Activated T-cell treated with anti-CD3 and anti-CD28 coated beads, Interleukin-2, amount 50 U/mL, for 1 hour (primary cell): Measurements from ENCODE around the gene DRC1.
"Not testable (repeated sequence)": the region's sequence is repeated elsewhere in the genome, so short reads cannot be mapped to it uniquely, and the experiment has no call there.

Experiments
- DNase-seq: peaks from one replicate; pipeline ENCODE4 v3.0.0-alpha.2; 2020

The DRC1 gene

GRCh38 chr2:26401739-26402541, at the start of gene DRC1:
Gene DRC1 (plus strand): TSS chr2:26401920. CDS start chr2:26401990, 70 bp downstream.
- DNase-seq: no peak

- no peak for DNase-seq
Measured at GRCh38 chr2:26352892-26353291, 48.8 kb upstream of the DRC1 start.

- not testable (repeated sequence) for DNase-seq
Measured at GRCh38 chr2:26354469-26354868, 47.3 kb upstream of the DRC1 start.

GRCh38 chr2:26355038-26355995, 46.4 kb upstream of the DRC1 start:
- DNase-seq: no peak

- DNase-seq: no peak
Measured at GRCh38 chr2:26356111-26356510, 45.6 kb upstream of the DRC1 start.

GRCh38 chr2:26356771-26357170, 44.9 kb upstream of the DRC1 start:
- no peak for DNase-seq

- DNase-seq: no peak
Measured at GRCh38 chr2:26359886-26360473, 41.7 kb upstream of the DRC1 start.

- DNase-seq: no peak
Measured at GRCh38 chr2:26363323-26363722, 38.4 kb upstream of the DRC1 start.

- DNase-seq: no peak
Measured at GRCh38 chr2:26363958-26364357, 37.8 kb upstream of the DRC1 start.

GRCh38 chr2:26364669-26365068, 37.1 kb upstream of the DRC1 start:
- no peak for DNase-seq

GRCh38 chr2:26366957-26367356, 34.8 kb upstream of the DRC1 start:
- DNase-seq: no peak

GRCh38 chr2:26369664-26370063, 32.1 kb upstream of the DRC1 start:
- DNase-seq: not testable (repeated sequence)

GRCh38 chr2:26370909-26371308, 30.8 kb upstream of the DRC1 start:
- not testable (repeated sequence) for DNase-seq

GRCh38 chr2:26376799-26377198, 24.9 kb upstream of the DRC1 start:
- DNase-seq: no peak

- DNase-seq: no peak
Measured at GRCh38 chr2:26380281-26380680, 21.4 kb upstream of the DRC1 start.

GRCh38 chr2:26382564-26382963, 19.2 kb upstream of the DRC1 start:
- DNase-seq: no peak

- DNase-seq: no peak
Measured at GRCh38 chr2:26384183-26384582, 17.5 kb upstream of the DRC1 start.

GRCh38 chr2:26384597-26384996, 17.1 kb upstream of the DRC1 start:
- no peak for DNase-seq

- DNase-seq: no peak
Measured at GRCh38 chr2:26387189-26387588, 14.5 kb upstream of the DRC1 start.

GRCh38 chr2:26394694-26395093, 7.0 kb upstream of the DRC1 start:
- no peak for DNase-seq

- DNase-seq: no peak
Measured at GRCh38 chr2:26395394-26395793, 6.3 kb upstream of the DRC1 start.

GRCh38 chr2:26396734-26397298, 4.9 kb upstream of the DRC1 start:
- DNase-seq: no peak

- no peak for DNase-seq
Measured at GRCh38 chr2:26399771-26400376, 1.8 kb upstream of the DRC1 start.
